Left lung (tissue), 10 donors: Measurements from ENCODE around the gene KAT8. TPM values are rescaled to one million over a fixed set of nuclear protein-coding genes. Genes with fewer than 3 reads are reported as not detected.
"Not testable (repeated sequence)": the region's sequence is repeated elsewhere in the genome, so short reads cannot be mapped to it uniquely, and the experiment has no call there.

ENCODE experiments used
- ATAC-seq: fragments of 200-7000 bp; cut with Tn5 transposase; one replicate; pipeline ENCODE4 v1.9.1; 2020; ENCODE audit warnings: moderate library complexity
- DNase-seq, 4 donors: peaks; one replicate each; pipeline ENCODE4 v3.0.0-alpha.2; 2013 to 2020
- H3K27ac ChIP-seq, 2 donors: fragments of 200-600 bp; sonication (generic) in 1 of 2; one replicate each; pipeline versions ENCODE4 v1.5.0 to v1.8.0; 2020 to 2021
- H3K27me3 ChIP-seq, 2 donors: fragments of 200-600 bp; sonication (generic) in 1 of 2; one replicate each; pipeline versions ENCODE4 v1.5.0 to v1.8.0; 2020 to 2021
- H3K36me3 ChIP-seq, 2 donors: fragments of 200-600 bp; sonication (generic) in 1 of 2; one replicate each; pipeline versions ENCODE4 v1.5.0 to v1.8.0; 2020 to 2021
- H3K4me1 ChIP-seq, 2 donors: fragments of 200-600 bp; one replicate each; pipeline ENCODE4 v1.8.0; 2021
- H3K4me3 ChIP-seq, 2 donors: fragments of 200-600 bp; sonication (generic) in 1 of 2; one replicate each; pipeline versions ENCODE4 v1.5.0 to v1.8.0; 2020 to 2021; ENCODE audit warnings: mild to moderate bottlenecking in 1 of 2
- H3K9me3 ChIP-seq, 2 donors: fragments of 200-600 bp; sonication (generic) in 1 of 2; one replicate each; pipeline versions ENCODE4 v1.5.0 to v1.8.0; 2020 to 2021
- CTCF ChIP-seq, 2 donors: fragments of 200-600 bp; sonication (generic) in 1 of 2; IDR thresholded peaks; one replicate each; pipeline versions ENCODE4 v1.5.0 to v1.8.0; 2021; ENCODE audit warnings: antibody characterized with exemption in 2 of 2
- intact Hi-C, 2 donors: fragments of 100-400 bp; cut with DNase I; formaldehyde crosslinking; loops; one replicate each; pipeline versions ENCODE4 v1.11.2 to v1.14.2; 2022
- polyA plus RNA-seq, 6 donors: library from polyadenylated mRNA; unstranded; fragments of 120-200 nt; gene quantifications; one replicate each; pipeline ENCODE4 v1.2.1, GENCODE V29; 2013; ENCODE audit not compliant: insufficient read length in 6 of 6
- total RNA-seq, 2 donors: library from RNA; stranded (reverse); fragmentation: NEBNext Ultra II Directional; extraction: Animal tissue kit (Norgen Biotek cat#: 25700); gene quantifications; one replicate each; pipeline ENCODE4 v1.2.1, GENCODE V29; 2021
- donor health status: DM: no; HTN: yes; CAD: no.
- donor health status: DM: no; HTN: no; CAD: no.

KAT8 gene
- total and polyA plus RNA-seq, 8 donors: 49.8 to 74.6 (median 61.0) TPM

DNA sequence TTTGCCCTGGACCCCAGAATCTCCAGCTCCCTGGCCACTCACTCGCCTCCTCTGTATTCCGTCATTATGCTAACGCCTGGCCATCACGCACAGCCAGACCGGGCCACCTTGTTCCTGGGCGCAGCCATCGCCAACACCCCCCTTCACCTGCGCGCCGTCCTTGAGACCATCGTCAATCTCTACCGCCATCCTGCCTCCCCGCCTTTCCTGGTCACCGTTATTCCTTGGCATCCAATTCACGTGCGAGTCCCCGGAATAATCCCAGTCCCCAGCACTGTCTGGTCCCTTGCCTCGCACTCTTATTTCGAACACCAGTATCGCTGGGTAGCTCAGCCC is 23.4 kb upstream of the KAT8 start:
- Histone ChIP-seq H3K9me3 (no peaks in the 10 kb centered on the region), H3K36me3 (peaks cover 0 to 24% of the 10 kb centered on the region in 2 donors), H3K27ac (peak overlapping the region; percentile 77 to 87), H3K4me3 (peak overlapping the region; percentile 74 to 86), H3K4me1 (peaks cover 0 to 27% of the 10 kb centered on the region in 2 donors), H3K27me3 (no peaks in the 10 kb centered on the region)
- no peak for DNase-seq
- ATAC-seq: peak; percentile 23
- TF ChIP-seq CTCF (IDR thresholded peaks at IDR 0.05): no peak
- intact Hi-C loops: no loop called here

- Histone ChIP-seq H3K9me3 (no peaks in the 10 kb centered on the region), H3K4me3 (peak within 1 kb of the TSS; percentile 74 to 86), H3K27me3 (no peaks in the 10 kb centered on the region), H3K27ac (peak within 1 kb of the TSS; percentile 77 to 87), H3K36me3 (peaks cover 0 to 20% of the 10 kb centered on the region in 2 donors), H3K4me1 (peaks cover 0 to 27% of the 10 kb centered on the region in 2 donors)
- TF ChIP-seq CTCF (IDR thresholded peaks at IDR 0.05): peak in 1 of 2 donors; percentile 34
- DNase-seq: peak; percentile 82 to 97 (median 94)
- ATAC-seq: peak; percentile 97
- intact Hi-C loops: no loop called here
Observed at GRCh38 chr16:31094424-31095120, 22.9 kb upstream of the KAT8 start, which contains the start of gene VKORC1. Gene VKORC1, minus strand, starts transcription at chr16:31094797. Its CDS starts 68 bp downstream, at chr16:31094729.

- Histone ChIP-seq H3K9me3 (no peaks in the 10 kb centered on the region), H3K27ac (no peak overlapping the region), H3K27me3 (no peaks in the 10 kb centered on the region), H3K4me3 (no peak overlapping the region), H3K36me3 (no peaks in the 10 kb centered on the region), H3K4me1 (peaks cover 0 to 11% of the 10 kb centered on the region in 2 donors)
- no peak for TF ChIP-seq CTCF (IDR thresholded peaks at IDR 0.05)
- intact Hi-C loops: no loop called here
- ATAC-seq: no peak
- DNase-seq: no peak
Observed at GRCh38 chr16:31099860-31100638, 17.4 kb upstream of the KAT8 start.

DNA sequence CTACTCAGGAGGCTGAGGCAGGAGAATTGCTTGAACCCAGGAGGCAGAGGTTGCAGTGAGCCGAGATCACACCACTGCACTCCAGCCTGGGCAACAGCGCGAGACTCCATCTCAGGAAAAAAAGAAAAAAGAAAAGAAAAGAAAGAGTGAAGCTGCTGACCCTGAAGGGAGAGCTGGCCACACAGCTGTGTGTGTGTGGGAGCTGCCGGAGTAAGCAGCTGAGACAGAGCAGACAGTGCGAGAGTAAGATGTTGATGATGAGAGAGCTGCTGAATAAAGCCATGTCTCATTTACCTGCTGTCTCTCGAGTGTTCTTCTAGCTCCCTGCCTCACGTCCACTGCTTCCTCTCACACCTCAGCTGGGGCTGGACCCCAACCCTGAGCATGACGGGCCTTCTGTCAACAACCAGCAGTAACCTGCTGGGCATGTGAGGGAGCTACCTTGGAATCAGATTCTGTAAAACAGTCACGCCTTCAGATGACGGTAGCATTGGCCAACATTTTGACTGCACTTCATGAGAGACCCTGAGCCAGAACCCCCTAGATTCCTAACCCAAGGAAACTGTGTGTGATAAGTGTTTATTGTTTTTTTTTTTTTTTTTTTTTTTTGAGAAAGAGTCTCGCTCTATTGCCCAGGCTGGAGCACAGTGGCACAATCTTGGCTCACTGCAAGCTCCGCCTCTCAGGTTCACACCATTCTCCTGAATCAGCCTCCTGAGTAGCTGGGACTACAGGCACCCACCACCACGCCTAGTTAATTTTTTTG is 16.4 kb upstream of the KAT8 start:
- intact Hi-C loops, H3K9me3 ChIP-seq, H3K36me3 ChIP-seq, H3K4me1 ChIP-seq, DNase-seq, H3K4me3 ChIP-seq, ATAC-seq, H3K27me3 ChIP-seq, H3K27ac ChIP-seq: not testable (repeated sequence)

DNA sequence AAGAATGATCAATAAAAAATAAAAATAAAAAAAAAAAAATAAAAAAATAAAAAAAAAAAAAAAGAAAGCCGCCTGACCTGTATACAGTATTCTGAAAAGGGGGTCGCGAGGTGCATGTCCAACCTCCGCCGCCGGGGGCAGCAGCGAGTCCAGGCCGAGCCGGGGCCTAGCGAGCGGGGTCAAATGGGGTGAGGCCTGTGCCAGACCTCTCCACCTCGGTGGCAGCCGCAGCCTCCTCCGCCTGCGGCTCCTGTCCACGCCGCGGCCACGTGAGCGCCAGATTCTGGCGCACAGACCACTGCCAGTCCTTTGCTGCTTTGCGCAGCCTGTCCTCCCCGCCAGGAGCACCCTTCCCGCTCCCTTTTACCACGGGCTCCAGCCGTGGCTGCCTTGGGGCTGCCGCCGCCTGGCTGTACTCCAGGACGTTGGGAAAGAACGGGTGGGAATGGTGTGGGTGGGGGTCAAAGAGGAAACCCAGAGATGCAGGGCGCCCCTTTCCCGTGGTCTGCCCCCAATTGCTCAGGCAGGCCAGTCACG is 11.7 kb upstream of the KAT8 start:
- H3K36me3 ChIP-seq: peaks cover 0 to 14% of the 10 kb centered on the region in 2 donors
- intact Hi-C loops: no loop called here
- no peaks in the 10 kb centered on the region for H3K27me3 ChIP-seq
- peaks cover 14 to 29% of the 10 kb centered on the region in 2 donors for H3K4me1 ChIP-seq
- peak; percentile 79 to 81 for TF ChIP-seq CTCF (IDR thresholded peaks at IDR 0.05)
- H3K27ac ChIP-seq: peak overlapping the region in 1 of 2 donors; percentile 62
- DNase-seq: peak in 3 of 4 donors; percentile 72 to 97 (median 87)
- H3K9me3 ChIP-seq: no peaks in the 10 kb centered on the region
- H3K4me3 ChIP-seq: peak overlapping the region in 1 of 2 donors; percentile 13
- ATAC-seq: peak; percentile 93
